K562 (cell line): ENCODE data around the gene SFMBT2. TPM values are rescaled to one million over a fixed set of nuclear protein-coding genes. Genes with fewer than 3 reads are reported as not detected.

Experiments used
- ATAC-seq: fragments of 200-7000 bp; cut with Tn5 transposase; 3 replicates; pipeline ENCODE4 v1.9.1; 2020; ENCODE audit warnings: moderate library complexity
- BruUV-seq: library from RNA; stranded (reverse); fragments of 400-500 nt; replicated peaks from 2 replicates; lab custom pipeline; 2021; lab: Mats Ljungman, UMichigan
- CTCF ChIA-PET: fragments of 300-600 bp; formaldehyde crosslinking; extraction: SDS; loops from one replicate; lab custom pipeline; 2021; ENCODE audit warnings: low intra/inter-chr PET ratio; lab: Yijun Ruan, JAX
- POLR2A ChIA-PET: fragments of 300-600, 350-650 bp; sonication (Branson Sonifier 250); formaldehyde crosslinking; extraction: SDS; loops from one replicate; lab custom pipeline; 2021; ENCODE audit warnings: antibody characterized with exemption, inconsistent platforms; lab: Yijun Ruan, JAX
- DNase-seq, 4 experiments: peaks; one replicate each; pipeline versions ENCODE4 v3.0.0 to v3.0.0-alpha.2; 2011 to 2018; ENCODE audit warnings: low spot score in 3 of 4, mixed read lengths in 3 of 4; ENCODE audit errors: extremely low read depth in 1 of 4
- FAIRE-seq: peaks from 2 replicates; lab custom pipeline; 2011; peaks lifted over from hg19 to GRCh38; lab: Jason Lieb, UNC
- H2AFZ ChIP-seq: 2 replicates; pipeline ENCODE4 v1.6.0; 2011; ENCODE audit warnings: low read depth, low read length, control low read depth, inconsistent platforms
- H3K27ac ChIP-seq: fragments of 200-600 bp; 3 replicates; pipeline ENCODE4 v1.8.0; 2011; ENCODE audit warnings: low read depth, mild to moderate bottlenecking, control low read depth, inconsistent platforms, low read length, moderate library complexity, mixed read lengths; ENCODE audit errors: extremely low read depth
- H3K27me3 ChIP-seq, 2 experiments: fragments of 300-600 bp in 1 of 2; 2 replicates in 1 of 2; 3 replicates in 1 of 2; pipeline versions ENCODE4 v1.6.0 to v1.8.0; 2011; ENCODE audit warnings: inconsistent platforms in 2 of 2, low read length in 2 of 2, mild to moderate bottlenecking in 1 of 2, mixed read lengths in 1 of 2, moderate library complexity in 1 of 2; ENCODE audit not compliant: control insufficient read depth in 2 of 2, insufficient read depth in 2 of 2
- H3K36me3 ChIP-seq: fragments of 300-600 bp; 3 replicates; pipeline ENCODE4 v1.8.0; 2011; ENCODE audit warnings: mild to moderate bottlenecking, low read length, inconsistent platforms; ENCODE audit not compliant: control insufficient read depth, insufficient read depth
- H3K4me1 ChIP-seq, 2 experiments: fragments of 200-600 bp in 1 of 2; replicated peaks in 1 of 2; 2 replicates in 1 of 2; 3 replicates in 1 of 2; pipeline versions ENCODE4 v1.5.1 to v1.8.0; 2011; ENCODE audit warnings: inconsistent platforms in 2 of 2, low read length in 2 of 2, mild to moderate bottlenecking in 1 of 2, mixed read lengths in 1 of 2, moderate library complexity in 1 of 2; ENCODE audit not compliant: control insufficient read depth in 2 of 2, insufficient read depth in 2 of 2
- H3K4me2 ChIP-seq: 2 replicates; pipeline ENCODE4 v1.6.1; 2011; ENCODE audit warnings: low read length, control low read depth, inconsistent platforms, mixed read lengths; ENCODE audit not compliant: insufficient read depth
- H3K4me3 ChIP-seq: fragments of 200-600 bp; sonication (generic), shearing (Covaris generic); 2 replicates; pipeline ENCODE4 v1.5.1; 2016; ENCODE audit warnings: control low read depth, inconsistent platforms
- H3K79me2 ChIP-seq: fragments of 200-600 bp; 3 replicates; pipeline ENCODE4 v1.8.0; 2011; ENCODE audit warnings: low read length, inconsistent platforms; ENCODE audit not compliant: control insufficient read depth, insufficient read depth
- H3K9ac ChIP-seq, 2 experiments: 2 replicates each; pipeline versions ENCODE4 v1.6.0 to v1.6.1; 2011; ENCODE audit warnings: low read depth in 2 of 2, low read length in 2 of 2, control low read depth in 1 of 2, inconsistent platforms in 1 of 2, mild to moderate bottlenecking in 1 of 2, mixed read lengths in 1 of 2; ENCODE audit not compliant: insufficient read depth in 1 of 2
- H3K9me1 ChIP-seq: one replicate; pipeline ENCODE4 v1.6.0; 2011; ENCODE audit warnings: inconsistent platforms, mild to moderate bottlenecking, low read length, moderate library complexity; ENCODE audit not compliant: control insufficient read depth, insufficient read depth
- H3K9me3 ChIP-seq: replicated peaks from 2 replicates; pipeline ENCODE4 v1.5.1; 2011; ENCODE audit warnings: low read depth, low read length, inconsistent platforms; ENCODE audit not compliant: control insufficient read depth, insufficient read depth
- H4K20me1 ChIP-seq: replicated peaks from 2 replicates; pipeline ENCODE4 v1.6.1; 2011; ENCODE audit warnings: low read length, inconsistent platforms, mixed read lengths; ENCODE audit not compliant: control insufficient read depth, insufficient read depth
- ETV1 ChIP-seq: fragments of 450-650 bp; conservative IDR thresholded peaks from 2 replicates; pipeline ENCODE4 v1.6.1; 2016; ENCODE audit warnings: missing genetic modification characterization, control low read depth, low read depth, missing compliant biosample characterization
- MAFF ChIP-seq: IDR thresholded peaks from 2 replicates; pipeline ENCODE4 v1.6.1; 2012; ENCODE audit warnings: low read length, improper control_type of control experiment
- TGIF2 ChIP-seq: sonication (generic); formaldehyde crosslinking; IDR thresholded peaks from 2 replicates; pipeline ENCODE4 v1.8.1; 2022; ENCODE audit warnings: mild to moderate bottlenecking, missing genetic modification reagents, moderate library complexity
- U2AF1 ChIP-seq: fragments of 200-400 bp; formaldehyde crosslinking; optimal IDR thresholded peaks from 2 replicates; pipeline ENCODE3; 2017; ENCODE audit warnings: mild to moderate bottlenecking, low read depth, low read length, moderate library complexity
- ZBTB43 ChIP-seq: sonication (generic); formaldehyde crosslinking; IDR thresholded peaks from 2 replicates; pipeline ENCODE4 v1.8.0; 2023; ENCODE audit warnings: mild to moderate bottlenecking, missing genetic modification reagents
- ZNF12 ChIP-seq: sonication (generic); formaldehyde crosslinking; IDR thresholded peaks from 2 replicates; pipeline ENCODE4 v1.4.0; 2020; ENCODE audit warnings: mild to moderate bottlenecking, missing genetic modification reagents
- ZNF217 ChIP-seq: sonication (generic); formaldehyde crosslinking; IDR thresholded peaks from 2 replicates; pipeline ENCODE4 v1.8.0; 2022; ENCODE audit warnings: mild to moderate bottlenecking, missing genetic modification reagents
- ZSCAN32 ChIP-seq: fragments of 450-650 bp; formaldehyde crosslinking; IDR thresholded peaks from 2 replicates; pipeline ENCODE4 v1.4.0; 2020; ENCODE audit warnings: mild to moderate bottlenecking, moderate library complexity
- WGBS: fragments of 100-300 bp; shearing (Covaris generic); methylation state at CpG from one replicate; pipeline ENCODE4 v1.1.6; 2016; ENCODE audit warnings: low coverage, mixed read lengths; ENCODE audit not compliant: insufficient coverage; ENCODE audit errors: missing lambda C conversion rate; 5-methylcytosine and 5-hydroxymethylcytosine counted together
- in situ Hi-C: fragments of 300-500 bp; cut with MboI; formaldehyde crosslinking; loops from 4 replicates; pipeline ENCODE4 v1.15.0; 2018; ENCODE audit warnings: inconsistent platforms, mixed read lengths
- intact Hi-C: fragments of 100-400 bp; cut with micrococcal nuclease; formaldehyde crosslinking; loops from 2 replicates; pipeline ENCODE4 v1.14.2; 2022
- polyA plus RNA-seq, 8 experiments: library from polyadenylated mRNA; depleted of rRNA in 4 of 8; stranded (reverse) in 5 of 8; unstranded in 3 of 8; fragments of >200 nt; fragmentation: Nextera tagmentation in 2 of 8; fragmentation: Illumina TruSeq in 1 of 8; extraction: Ambion mirVana in 2 of 8; extraction: Trizol in 1 of 8; gene quantifications; 2 replicates each; pipeline versions ENCODE4 v1.2.1 to v1.2.3, GENCODE V29; 2011 to 2014; ENCODE audit warnings: inconsistent platforms in 1 of 8, missing spikeins in 1 of 8
- total RNA-seq, 7 experiments: library from RNA; depleted of rRNA in 6 of 7; stranded (reverse); fragments of >200 nt in 6 of 7; fragmentation: Illumina TruSeq in 2 of 7; extraction: Trizol in 2 of 7; gene quantifications; 2 replicates each; pipeline versions ENCODE4 v1.2.1 to v1.2.3, GENCODE V29; 2011 to 2021; ENCODE audit warnings: low replicate concordance in 1 of 7
- TF ChIP-seq, protein P1 (sequence below): fragments of 450-650 bp; IDR thresholded peaks from 2 replicates; pipeline ENCODE4 v1.6.1; 2016

Gene SFMBT2
- total and polyA plus RNA-seq, 9 of the 15 experiments (the other 6 are each of a cell fraction or from before 2014, with no cell fraction given) = 1.2 to 13.6 (median 7.6) TPM

DNA sequence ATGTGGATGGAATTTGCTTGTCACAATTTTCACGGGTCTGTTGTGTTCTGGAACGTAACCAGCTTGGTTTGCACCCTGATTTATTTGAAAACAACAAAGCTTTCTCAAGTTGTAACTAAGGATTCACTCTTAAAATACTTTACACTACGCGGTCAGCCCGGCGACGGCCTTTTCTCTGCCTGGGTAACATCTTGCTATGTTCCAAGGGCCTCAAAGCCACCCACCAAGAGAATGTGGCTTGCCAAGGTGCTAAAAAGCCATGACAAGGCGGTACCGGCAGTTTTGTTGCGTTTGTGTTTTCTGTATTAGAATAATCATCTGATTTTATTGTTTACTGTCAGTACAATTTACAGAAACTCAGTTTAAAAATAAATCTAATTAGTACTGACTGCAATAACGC lies 220.9 kb downstream of the SFMBT2 start:
- CTCF ChIA-PET = no interaction called here

DNA sequence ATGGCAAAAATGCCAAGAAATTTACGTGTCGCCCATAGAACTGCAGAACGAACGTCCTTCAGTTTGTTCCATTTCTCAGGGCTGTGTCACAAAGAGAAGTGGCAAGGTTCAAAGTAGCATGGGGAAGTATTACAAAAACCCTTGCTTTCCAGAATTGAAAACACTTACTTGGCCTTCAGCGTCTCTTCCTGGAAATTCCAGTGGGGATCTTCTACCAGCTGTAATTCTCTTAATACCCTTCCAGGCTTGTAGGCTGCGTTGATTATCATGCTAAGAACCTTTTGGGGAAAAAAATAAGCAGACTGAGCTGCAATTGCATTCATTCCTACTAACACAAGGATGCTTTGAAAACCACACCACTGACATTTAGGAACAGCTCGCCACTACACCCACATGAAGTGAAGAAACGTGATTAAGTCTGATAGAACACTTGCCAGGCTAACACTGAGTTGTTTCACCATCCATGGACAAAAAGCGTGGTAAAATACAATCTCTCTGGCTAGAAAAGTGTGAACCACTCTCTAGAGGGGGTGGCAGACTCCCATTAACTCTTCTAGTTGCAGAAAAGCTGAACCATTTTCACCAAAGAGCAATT lies 222.3 kb downstream of the SFMBT2 start:
- CTCF ChIA-PET = no interaction called here

More for the DNA sequence above, 220.9 kb downstream of the SFMBT2 start:
- no peak for DNase-seq
- Histone ChIP-seq H3K4me1 (peaks cover 0 to 7% of the 10 kb centered on the region in 2 experiments; a peak in 2 of 5 replicates), H3K27me3 (0 out of 5 replicates have a peak, but pooled peaks cover 0 to 4% of the 10 kb centered on the region in 2 experiments), H3K4me2 (no peak overlapping the region), H3K4me3 (no peak overlapping the region), H3K9me3 (no peaks in the 10 kb centered on the region), H4K20me1 (no peaks in the 10 kb centered on the region), H3K9me1 (no peaks in the 10 kb centered on the region), H3K27ac (no peak overlapping the region), H3K79me2 (no peaks in the 10 kb centered on the region), H2AFZ (no peak overlapping the region), H3K9ac (no peak overlapping the region), H3K36me3 (peaks cover 27% of the 10 kb centered on the region; the same call in 2 of the 3 replicates)
- intact Hi-C loops = loop anchor here (5.0 kb wide), 1 partner anchor 268 kb away; no protein-coding TSS in a partner anchor
- FAIRE-seq = no peak
- ATAC-seq = no peak
- BruUV-seq = no TSS peak
- TF ChIP-seq ETV1 (tag) (no peak), TGIF2 (CRISPR knock-in tag) (no peak)
- POLR2A ChIA-PET = no interaction called here
- in situ Hi-C loops = no loop called here
- 65% methylated on average over 11 of the region's 11 CpGs for WGBS

More for the DNA sequence above, 222.3 kb downstream of the SFMBT2 start:
- POLR2A ChIA-PET = interaction anchor here (2.4 kb wide), 1 partner anchor 12 kb away, joined by 7 read pairs; no protein-coding TSS in a partner anchor
- H3K4me1 ChIP-seq = peaks cover 0 to 7% of the 10 kb centered on the region in 2 experiments; a peak in 2 of 5 replicates
- no peaks in the 10 kb centered on the region for H3K27me3 ChIP-seq
- H3K27ac ChIP-seq = no peak overlapping the region
- no peaks in the 10 kb centered on the region for H3K79me2 ChIP-seq
- H3K9me1 ChIP-seq = no peaks in the 10 kb centered on the region
- BruUV-seq = no TSS peak
- H3K36me3 ChIP-seq = peaks cover 27% of the 10 kb centered on the region
- no peak overlapping the region for H2AFZ ChIP-seq
- intact Hi-C loops (loop anchor here (5.0 kb wide), 1 partner anchor 266 kb away; no protein-coding TSS in a partner anchor), in situ Hi-C loops (no loop called here)
- ATAC-seq (no peak), FAIRE-seq (no peak), DNase-seq (no peak)
- no peak for TF ChIP-seq ZNF217
- no peak for TF ChIP-seq ZSCAN32 (CRISPR knock-in tag)
- no peak for TF ChIP-seq ZNF12 (CRISPR knock-in tag)
- TF ChIP-seq U2AF1 = no peak
- TF ChIP-seq MAFF = no peak
- TF ChIP-seq ZBTB43 = no peak
- TF ChIP-seq, protein P1, sequence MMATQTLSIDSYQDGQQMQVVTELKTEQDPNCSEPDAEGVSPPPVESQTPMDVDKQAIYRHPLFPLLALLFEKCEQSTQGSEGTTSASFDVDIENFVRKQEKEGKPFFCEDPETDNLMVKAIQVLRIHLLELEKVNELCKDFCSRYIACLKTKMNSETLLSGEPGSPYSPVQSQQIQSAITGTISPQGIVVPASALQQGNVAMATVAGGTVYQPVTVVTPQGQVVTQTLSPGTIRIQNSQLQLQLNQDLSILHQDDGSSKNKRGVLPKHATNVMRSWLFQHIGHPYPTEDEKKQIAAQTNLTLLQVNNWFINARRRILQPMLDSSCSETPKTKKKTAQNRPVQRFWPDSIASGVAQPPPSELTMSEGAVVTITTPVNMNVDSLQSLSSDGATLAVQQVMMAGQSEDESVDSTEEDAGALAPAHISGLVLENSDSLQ = no peak
- WGBS = 64% methylated on average over 9 of the region's 9 CpGs
- H4K20me1 ChIP-seq = no peaks in the 10 kb centered on the region
- H3K4me3 ChIP-seq = no peak overlapping the region
- no peak overlapping the region for H3K9ac ChIP-seq
- no peak overlapping the region for H3K4me2 ChIP-seq
- H3K9me3 ChIP-seq = 0 out of 2 replicates have a peak, but pooled peaks cover 3% of the 10 kb centered on the region
